ENCODE results near the gene PLAC9. TPM values are rescaled to one million over a fixed set of nuclear protein-coding genes. Genes with fewer than 3 reads are reported as not detected.

Gene PLAC9
- total and polyA plus RNA-seq, 2 donors from 2014 or later, result 31.4 to 49.9 TPM

- peaks cover 0 to 13% (median 0%) of the 10 kb centered on the region in 3 donors for H3K4me1 ChIP-seq (ENCODE audit: control insufficient read depth in 2 of 3, insufficient read depth in 2 of 3, low read depth in 1 of 3, low read length in 3 of 3)
- H3K9me3 ChIP-seq (ENCODE audit: control insufficient read depth in 2 of 3, insufficient read depth in 1 of 3, low read length in 3 of 3), result no peaks in the 10 kb centered on the region
- DNase-seq (no peak), FAIRE-seq (no peak)
- no peak overlapping the region for H3K4me3 ChIP-seq (ENCODE audit: low read length in 3 of 3)
- peaks cover 5 to 43% (median 30%) of the 10 kb centered on the region in 3 donors for H3K36me3 ChIP-seq (ENCODE audit: control insufficient read depth in 2 of 3, insufficient read depth in 3 of 3, low read length in 3 of 3)
- no peak overlapping the region for H3K9ac ChIP-seq (ENCODE audit: low read length in 3 of 3)
- intact Hi-C loops (cut with DNase I), result no loop called here
- no peak overlapping the region for H3K27ac ChIP-seq (ENCODE audit: low read depth in 2 of 2, low read length in 2 of 2)
- no peaks in the 10 kb centered on the region for H3K27me3 ChIP-seq (ENCODE audit: control insufficient read depth, insufficient read depth, low read length)
- no peak for TF ChIP-seq CTCF (IDR thresholded peaks at IDR 0.05; ENCODE audit: borderline replicate concordance, extremely low read depth, insufficient read depth)
These were observed 34.3 kb downstream of the PLAC9 start for GRCh38 chr10:80166581-80167470.

DNA sequence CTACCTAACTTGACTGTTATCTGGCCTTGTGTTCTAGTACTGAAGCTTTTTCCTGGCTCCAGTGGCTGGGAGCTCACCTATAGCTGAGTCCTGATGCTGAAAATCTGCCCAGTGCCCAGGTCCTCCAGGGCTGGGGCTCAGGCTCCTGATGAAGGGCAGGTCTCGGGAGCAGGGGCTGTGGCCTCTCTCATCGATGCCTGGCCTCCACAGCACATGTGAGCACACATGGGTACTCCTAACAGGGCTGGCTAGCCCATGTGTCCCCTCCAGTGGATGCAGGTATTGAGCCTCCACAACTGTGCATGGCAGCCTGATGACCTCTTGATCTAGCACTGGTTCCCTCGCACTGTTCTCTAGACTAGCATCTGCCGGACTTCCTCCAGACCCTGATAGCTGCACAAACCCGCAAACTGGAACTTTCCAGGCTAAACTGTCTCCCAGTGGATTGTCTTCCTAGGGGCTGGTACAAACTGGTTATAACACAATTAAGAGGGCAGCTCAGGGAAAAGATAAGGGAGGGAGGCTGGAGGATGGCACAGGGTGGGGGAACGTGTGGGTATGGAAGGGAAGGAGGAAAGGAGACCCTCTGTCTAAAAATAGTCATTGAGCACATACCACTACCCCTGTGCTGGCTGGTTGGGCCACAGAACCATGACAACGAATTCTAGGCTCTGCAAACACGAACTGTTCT lies 35.1 kb downstream of the PLAC9 start:
- Histone ChIP-seq H3K4me1 (ENCODE audit: control insufficient read depth in 2 of 3, insufficient read depth in 2 of 3, low read depth in 1 of 3, low read length in 3 of 3) (peaks cover 0 to 9% (median 0%) of the 10 kb centered on the region in 3 donors), H3K36me3 (ENCODE audit: control insufficient read depth in 2 of 3, insufficient read depth in 3 of 3, low read length in 3 of 3) (peaks cover 3 to 39% (median 24%) of the 10 kb centered on the region in 3 donors), H3K27me3 (ENCODE audit: control insufficient read depth, insufficient read depth, low read length) (no peaks in the 10 kb centered on the region), H3K27ac (ENCODE audit: low read depth in 2 of 2, low read length in 2 of 2) (no peak overlapping the region), H3K9ac (ENCODE audit: low read length in 3 of 3) (no peak overlapping the region), H3K9me3 (ENCODE audit: control insufficient read depth in 2 of 3, insufficient read depth in 1 of 3, low read length in 3 of 3) (no peaks in the 10 kb centered on the region), H3K4me3 (ENCODE audit: low read length in 3 of 3) (no peak overlapping the region)
- intact Hi-C loops (cut with DNase I), result no loop called here
- no peak for TF ChIP-seq CTCF (IDR thresholded peaks at IDR 0.05; ENCODE audit: borderline replicate concordance, extremely low read depth, insufficient read depth)
- DNase-seq, result no peak
- FAIRE-seq, result no peak

DNA sequence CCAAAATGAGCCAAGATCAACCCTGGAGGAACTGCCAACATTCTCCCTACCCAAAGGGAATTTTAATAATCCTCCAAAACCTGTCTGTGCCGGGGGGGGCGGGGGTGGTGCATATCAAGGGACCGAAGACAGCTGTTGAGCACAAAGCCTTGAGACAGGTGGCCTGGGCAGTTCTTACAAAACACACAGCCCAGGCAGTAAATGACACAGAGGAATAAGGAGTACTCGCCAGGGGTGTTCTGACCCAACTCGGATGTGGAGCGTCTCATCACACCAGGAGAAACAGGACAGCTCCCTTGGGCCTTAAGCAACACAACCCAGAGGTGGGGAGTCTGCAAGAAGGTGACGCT lies 35.6 kb downstream of the PLAC9 start:
- Histone ChIP-seq H3K27me3 (ENCODE audit: control insufficient read depth, insufficient read depth, low read length) (no peaks in the 10 kb centered on the region), H3K27ac (ENCODE audit: low read depth in 2 of 2, low read length in 2 of 2) (no peak overlapping the region), H3K9me3 (ENCODE audit: control insufficient read depth in 2 of 3, insufficient read depth in 1 of 3, low read length in 3 of 3) (no peaks in the 10 kb centered on the region), H3K4me1 (ENCODE audit: control insufficient read depth in 2 of 3, insufficient read depth in 2 of 3, low read depth in 1 of 3, low read length in 3 of 3) (peaks cover 0 to 9% (median 0%) of the 10 kb centered on the region in 3 donors), H3K9ac (ENCODE audit: low read length in 3 of 3) (no peak overlapping the region), H3K4me3 (ENCODE audit: low read length in 3 of 3) (no peak overlapping the region), H3K36me3 (ENCODE audit: control insufficient read depth in 2 of 3, insufficient read depth in 3 of 3, low read length in 3 of 3) (peaks cover 2 to 38% (median 20%) of the 10 kb centered on the region in 3 donors)
- DNase-seq (no peak), FAIRE-seq (no peak)
- intact Hi-C loops (cut with DNase I), result no loop called here
- TF ChIP-seq CTCF (IDR thresholded peaks at IDR 0.05; ENCODE audit: borderline replicate concordance, extremely low read depth, insufficient read depth), result no peak
